HEK293 (cell line): ENCODE measurements around the gene TBX6.

ENCODE experiments used
- CTCF ChIA-PET: fragments of 350-600 bp; formaldehyde crosslinking; extraction: SDS; loops from one replicate; lab custom pipeline; 2021; ENCODE audit warnings: antibody characterized with exemption; lab: Yijun Ruan, JAX
- POLR2A ChIA-PET: fragments of 300-600 bp; formaldehyde crosslinking; extraction: SDS; loops from one replicate; lab custom pipeline; 2020; ENCODE audit warnings: antibody characterized with exemption, inconsistent platforms; lab: Yijun Ruan, JAX
- H3K27ac ChIP-seq: fragments of 200-500 bp; sonication (Bioruptor generic); 2 replicates; pipeline ENCODE4 v1.5.1; 2014; ENCODE audit warnings: low read depth, low read length, control low read depth, inconsistent platforms; ENCODE audit errors: extremely low read depth
- H3K36me3 ChIP-seq, 2 experiments: fragments of 200-500 bp in 1 of 2; sonication (Bioruptor generic) in 1 of 2; 1 replicate in 1 of 2; 2 replicates in 1 of 2; pipeline ENCODE4 v1.5.1; 2014 to 2017; ENCODE audit warnings: inconsistent platforms in 2 of 2, low read length in 2 of 2; ENCODE audit not compliant: control insufficient read depth in 2 of 2, insufficient read depth in 1 of 2
- H3K4me1 ChIP-seq: fragments of 200-500 bp; sonication (Bioruptor generic); 2 replicates; pipeline ENCODE4 v1.5.1; 2014; ENCODE audit warnings: mild to moderate bottlenecking, low read length, inconsistent platforms; ENCODE audit not compliant: control insufficient read depth, insufficient read depth
- H3K4me3 ChIP-seq: 2 replicates; pipeline ENCODE4 v1.5.1; 2011; ENCODE audit warnings: low read depth, mild to moderate bottlenecking, control low read depth, low read length, moderate library complexity
- H3K9me3 ChIP-seq: fragments of 200-500 bp; sonication (Bioruptor generic); 2 replicates; pipeline ENCODE4 v1.5.1; 2014; ENCODE audit warnings: low read depth, low read length, inconsistent platforms; ENCODE audit not compliant: control insufficient read depth, insufficient read depth
- GLI4 ChIP-seq: fragments of 450-650 bp; formaldehyde crosslinking; IDR thresholded peaks from 2 replicates; pipeline ENCODE4 v1.5.1; 2016; ENCODE audit warnings: missing biosample characterization, missing genetic modification characterization
- TCF7L2 ChIP-seq: IDR thresholded peaks from 2 replicates; pipeline ENCODE4 v1.6.1; 2011; ENCODE audit warnings: low read depth, mild to moderate bottlenecking, inconsistent platforms, low read length, moderate library complexity, borderline replicate concordance
- WT1 ChIP-seq: fragments of 450-650 bp; formaldehyde crosslinking; IDR thresholded peaks from 2 replicates; pipeline ENCODE4 v1.5.1; 2016; ENCODE audit warnings: missing biosample characterization, missing genetic modification characterization
- ZNF133 ChIP-seq: fragments of 450-650 bp; formaldehyde crosslinking; IDR thresholded peaks from 2 replicates; pipeline ENCODE4 v1.5.1; 2016; ENCODE audit warnings: missing biosample characterization, missing genetic modification characterization
- ZNF157 ChIP-seq: fragments of 450-650 bp; formaldehyde crosslinking; IDR thresholded peaks from 2 replicates; pipeline ENCODE4 v1.5.1; 2016; ENCODE audit warnings: missing biosample characterization, missing genetic modification characterization
- ZNF202 ChIP-seq: fragments of 450-650 bp; formaldehyde crosslinking; IDR thresholded peaks from 2 replicates; pipeline ENCODE4 v1.5.1; 2016; ENCODE audit warnings: missing biosample characterization, missing genetic modification characterization, borderline replicate concordance
- ZNF214 ChIP-seq: fragments of 450-650 bp; formaldehyde crosslinking; IDR thresholded peaks from 2 replicates; pipeline ENCODE4 v1.5.1; 2017; ENCODE audit warnings: missing biosample characterization, mild to moderate bottlenecking, missing genetic modification characterization, borderline replicate concordance
- ZNF292 ChIP-seq: fragments of 450-650 bp; formaldehyde crosslinking; IDR thresholded peaks from 2 replicates; pipeline ENCODE4 v1.5.1; 2016; ENCODE audit warnings: low read depth, missing biosample characterization, missing genetic modification characterization, borderline replicate concordance
- ZNF426 ChIP-seq: fragments of 450-650 bp; formaldehyde crosslinking; IDR thresholded peaks from 2 replicates; pipeline ENCODE4 v1.5.1; 2017; ENCODE audit warnings: missing biosample characterization, missing genetic modification characterization, mild to moderate bottlenecking, inconsistent platforms, moderate library complexity
- ZNF521 ChIP-seq: fragments of 450-650 bp; formaldehyde crosslinking; IDR thresholded peaks from 2 replicates; pipeline ENCODE4 v1.5.1; 2017; ENCODE audit warnings: missing biosample characterization, mild to moderate bottlenecking, missing genetic modification characterization
- ZNF530 ChIP-seq: fragments of 450-650 bp; formaldehyde crosslinking; IDR thresholded peaks from 2 replicates; pipeline ENCODE4 v1.5.1; 2016; ENCODE audit warnings: low read depth, missing biosample characterization, missing genetic modification characterization
- ZNF561 ChIP-seq: fragments of 450-650 bp; IDR thresholded peaks from 2 replicates; pipeline ENCODE4 v1.5.1; 2018; ENCODE audit warnings: missing biosample characterization, missing genetic modification characterization, borderline replicate concordance
- ZNF747 ChIP-seq: fragments of 450-650 bp; formaldehyde crosslinking; IDR thresholded peaks from 2 replicates; pipeline ENCODE4 v1.5.1; 2016; ENCODE audit warnings: missing biosample characterization, missing genetic modification characterization
- ZNF768 ChIP-seq: fragments of 450-650 bp; formaldehyde crosslinking; IDR thresholded peaks from 2 replicates; pipeline ENCODE4 v1.5.1; 2018; ENCODE audit warnings: missing biosample characterization, mild to moderate bottlenecking, missing genetic modification characterization
- ZNF776 ChIP-seq: fragments of 450-650 bp; formaldehyde crosslinking; IDR thresholded peaks from 2 replicates; pipeline ENCODE4 v1.5.0; 2017; ENCODE audit warnings: missing biosample characterization, missing genetic modification characterization, borderline replicate concordance
- ZSCAN16 ChIP-seq: fragments of 450-650 bp; formaldehyde crosslinking; IDR thresholded peaks from 2 replicates; pipeline ENCODE4 v1.5.1; 2016; ENCODE audit warnings: missing biosample characterization, missing genetic modification characterization
- TF ChIP-seq, protein P1 (sequence below): fragments of 450-650 bp; formaldehyde crosslinking; IDR thresholded peaks from 2 replicates; pipeline ENCODE4 v1.5.1; 2016; ENCODE audit warnings: missing biosample characterization, missing genetic modification characterization
- TF ChIP-seq, protein P2 (sequence below): fragments of 450-650 bp; formaldehyde crosslinking; IDR thresholded peaks from 2 replicates; pipeline ENCODE4 v1.5.1; 2016; ENCODE audit warnings: missing biosample characterization, missing genetic modification characterization
- TF ChIP-seq, protein P3 (sequence below): fragments of 450-650 bp; formaldehyde crosslinking; IDR thresholded peaks from 2 replicates; pipeline ENCODE4 v1.5.1; 2016; ENCODE audit warnings: missing biosample characterization, missing genetic modification characterization
- TF ChIP-seq, protein P4 (sequence below): fragments of 450-650 bp; IDR thresholded peaks from 2 replicates; pipeline ENCODE4 v1.5.1; 2018; ENCODE audit warnings: missing biosample characterization, missing genetic modification characterization
- TF ChIP-seq, protein P5 (sequence below): fragments of 450-650 bp; formaldehyde crosslinking; IDR thresholded peaks from 2 replicates; pipeline ENCODE4 v1.5.1; 2016; ENCODE audit warnings: missing biosample characterization, missing genetic modification characterization, borderline replicate concordance
- TF ChIP-seq, protein P6 (sequence below): fragments of 450-650 bp; formaldehyde crosslinking; IDR thresholded peaks from 2 replicates; pipeline ENCODE4 v1.5.1; 2016; ENCODE audit warnings: missing biosample characterization, missing genetic modification characterization, borderline replicate concordance
- TF ChIP-seq, protein P7 (sequence below): IDR thresholded peaks from 2 replicates; pipeline ENCODE4 v1.6.1; 2011; ENCODE audit warnings: mild to moderate bottlenecking, low read depth, low read length, borderline replicate concordance

Gene TBX6

DNA sequence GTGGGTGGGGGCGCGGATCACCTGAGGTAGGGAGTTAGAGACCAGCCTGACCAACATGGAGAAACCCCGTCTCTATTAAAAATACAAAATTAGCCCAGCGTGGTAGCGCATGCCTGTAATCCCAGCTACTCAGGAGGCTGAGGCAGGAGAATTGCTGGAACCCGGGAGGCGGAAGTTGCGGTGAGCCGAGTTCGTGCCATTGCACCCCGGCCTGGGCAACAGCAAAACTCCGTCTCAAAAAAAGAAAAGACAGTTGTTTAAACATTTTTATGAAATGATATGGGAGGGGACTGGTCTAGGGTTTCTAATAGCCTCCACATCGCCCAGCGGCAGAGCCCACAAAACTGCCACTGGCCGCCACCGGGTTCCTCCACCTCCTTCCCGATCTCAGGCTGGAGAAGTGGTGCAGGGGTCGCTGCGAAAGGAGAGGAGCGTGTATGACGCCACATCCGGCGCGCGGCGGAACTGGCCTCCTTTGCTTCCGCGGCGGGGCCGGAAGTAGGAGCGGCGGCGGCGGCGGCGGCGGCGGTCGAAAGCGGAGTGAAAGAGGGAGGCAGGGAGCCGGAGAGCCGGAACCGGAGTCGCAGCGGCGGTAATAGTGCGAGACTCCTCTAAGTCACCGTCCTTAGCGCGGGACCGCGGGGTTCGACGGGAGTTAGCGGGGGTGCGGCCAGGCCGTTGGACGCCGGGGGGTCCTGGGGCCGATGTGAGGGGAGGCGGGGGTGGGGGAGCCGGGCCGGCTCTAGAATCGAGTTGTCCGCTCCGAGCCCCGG lies 16.0 kb downstream of the TBX6 start, which contains the start of gene PPP4C:
TSS of gene PPP4C (plus strand) at position 492 of the 773 bp plus-strand sequence. CDS start 384 bp downstream, outside the sequence.
- CTCF ChIA-PET: interaction anchor here (0.6 to 1.9 kb wide), 4 partner anchors 16 to 577 kb away, joined by 3 to 12 read pairs (median 5); partner anchors contain the start of gene TBX6
- H3K4me1 ChIP-seq: peaks cover 4% of the 10 kb centered on the region; the same call in 1 of the 2 replicates
- H3K4me3 ChIP-seq: peak within 1 kb of the TSS; percentile 78
- POLR2A ChIA-PET: interaction anchor here (0.8 to 6.9 kb wide), 5 partner anchors 10 to 269 kb away, joined by 3 to 70 read pairs (median 7); partner anchors contain the start of genes ALDOA, MAZ and TBX6
- peak within 1 kb of the TSS; percentile 70 for H3K27ac ChIP-seq
- H3K9me3 ChIP-seq: no peaks in the 10 kb centered on the region
- peaks cover 44 to 57% of the 10 kb centered on the region in 2 experiments; a peak in 2 of 3 replicates for H3K36me3 ChIP-seq
- TF ChIP-seq TCF7L2 (no peak), ZSCAN16 (tag by site-specific recombination) (no peak), ZNF747 (tag by site-specific recombination) (no peak), ZNF776 (tag by site-specific recombination) (no peak), ZNF768 (no peak), ZNF157 (tag by site-specific recombination) (no peak), ZNF521 (no peak), ZNF133 (no peak), ZNF426 (tag by site-specific recombination) (no peak), WT1 (0 out of 2 replicates have a peak, but pooled peaks have one; percentile 8), ZNF530 (no peak), ZNF561 (tag by site-specific recombination) (peak; percentile 65; the same call in 1 of the 2 replicates), ZNF214 (tag by site-specific recombination) (no peak), ZNF292 (tag by site-specific recombination) (no peak), GLI4 (tag by site-specific recombination) (no peak), ZNF202 (no peak)
- TF ChIP-seq, protein P1, sequence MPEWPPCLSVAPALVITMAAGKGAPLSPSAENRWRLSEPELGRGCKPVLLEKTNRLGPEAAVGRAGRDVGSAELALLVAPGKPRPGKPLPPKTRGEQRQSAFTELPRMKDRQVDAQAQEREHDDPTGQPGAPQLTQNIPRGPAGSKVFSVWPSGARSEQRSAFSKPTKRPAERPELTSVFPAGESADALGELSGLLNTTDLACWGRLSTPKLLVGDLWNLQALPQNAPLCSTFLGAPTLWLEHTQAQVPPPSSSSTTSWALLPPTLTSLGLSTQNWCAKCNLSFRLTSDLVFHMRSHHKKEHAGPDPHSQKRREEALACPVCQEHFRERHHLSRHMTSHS (tag by site-specific recombination): no peak
- TF ChIP-seq, protein P2, sequence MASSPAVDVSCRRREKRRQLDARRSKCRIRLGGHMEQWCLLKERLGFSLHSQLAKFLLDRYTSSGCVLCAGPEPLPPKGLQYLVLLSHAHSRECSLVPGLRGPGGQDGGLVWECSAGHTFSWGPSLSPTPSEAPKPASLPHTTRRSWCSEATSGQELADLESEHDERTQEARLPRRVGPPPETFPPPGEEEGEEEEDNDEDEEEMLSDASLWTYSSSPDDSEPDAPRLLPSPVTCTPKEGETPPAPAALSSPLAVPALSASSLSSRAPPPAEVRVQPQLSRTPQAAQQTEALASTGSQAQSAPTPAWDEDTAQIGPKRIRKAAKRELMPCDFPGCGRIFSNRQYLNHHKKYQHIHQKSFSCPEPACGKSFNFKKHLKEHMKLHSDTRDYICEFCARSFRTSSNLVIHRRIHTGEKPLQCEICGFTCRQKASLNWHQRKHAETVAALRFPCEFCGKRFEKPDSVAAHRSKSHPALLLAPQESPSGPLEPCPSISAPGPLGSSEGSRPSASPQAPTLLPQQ: 0 out of 2 replicates have a peak, but pooled peaks have one; percentile 11
- TF ChIP-seq, protein P3, sequence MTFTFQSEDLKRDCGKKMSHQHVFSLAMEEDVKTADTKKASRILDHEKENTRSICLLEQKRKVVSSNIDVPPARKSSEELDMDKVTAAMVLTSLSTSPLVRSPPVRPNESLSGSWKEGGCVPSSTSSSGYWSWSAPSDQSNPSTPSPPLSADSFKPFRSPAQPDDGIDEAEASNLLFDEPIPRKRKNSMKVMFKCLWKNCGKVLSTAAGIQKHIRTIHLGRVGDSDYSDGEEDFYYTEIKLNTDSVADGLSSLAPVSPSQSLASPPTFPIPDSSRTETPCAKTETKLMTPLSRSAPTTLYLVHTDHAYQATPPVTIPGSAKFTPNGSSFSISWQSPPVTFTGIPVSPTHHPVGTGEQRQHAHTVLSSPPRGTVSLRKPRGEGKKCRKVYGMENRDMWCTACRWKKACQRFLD (tag by site-specific recombination): no peak
- TF ChIP-seq, protein P4, sequence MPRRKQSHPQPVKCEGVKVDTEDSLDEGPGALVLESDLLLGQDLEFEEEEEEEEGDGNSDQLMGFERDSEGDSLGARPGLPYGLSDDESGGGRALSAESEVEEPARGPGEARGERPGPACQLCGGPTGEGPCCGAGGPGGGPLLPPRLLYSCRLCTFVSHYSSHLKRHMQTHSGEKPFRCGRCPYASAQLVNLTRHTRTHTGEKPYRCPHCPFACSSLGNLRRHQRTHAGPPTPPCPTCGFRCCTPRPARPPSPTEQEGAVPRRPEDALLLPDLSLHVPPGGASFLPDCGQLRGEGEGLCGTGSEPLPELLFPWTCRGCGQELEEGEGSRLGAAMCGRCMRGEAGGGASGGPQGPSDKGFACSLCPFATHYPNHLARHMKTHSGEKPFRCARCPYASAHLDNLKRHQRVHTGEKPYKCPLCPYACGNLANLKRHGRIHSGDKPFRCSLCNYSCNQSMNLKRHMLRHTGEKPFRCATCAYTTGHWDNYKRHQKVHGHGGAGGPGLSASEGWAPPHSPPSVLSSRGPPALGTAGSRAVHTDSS (tag by site-specific recombination): no peak
- TF ChIP-seq, protein P5, sequence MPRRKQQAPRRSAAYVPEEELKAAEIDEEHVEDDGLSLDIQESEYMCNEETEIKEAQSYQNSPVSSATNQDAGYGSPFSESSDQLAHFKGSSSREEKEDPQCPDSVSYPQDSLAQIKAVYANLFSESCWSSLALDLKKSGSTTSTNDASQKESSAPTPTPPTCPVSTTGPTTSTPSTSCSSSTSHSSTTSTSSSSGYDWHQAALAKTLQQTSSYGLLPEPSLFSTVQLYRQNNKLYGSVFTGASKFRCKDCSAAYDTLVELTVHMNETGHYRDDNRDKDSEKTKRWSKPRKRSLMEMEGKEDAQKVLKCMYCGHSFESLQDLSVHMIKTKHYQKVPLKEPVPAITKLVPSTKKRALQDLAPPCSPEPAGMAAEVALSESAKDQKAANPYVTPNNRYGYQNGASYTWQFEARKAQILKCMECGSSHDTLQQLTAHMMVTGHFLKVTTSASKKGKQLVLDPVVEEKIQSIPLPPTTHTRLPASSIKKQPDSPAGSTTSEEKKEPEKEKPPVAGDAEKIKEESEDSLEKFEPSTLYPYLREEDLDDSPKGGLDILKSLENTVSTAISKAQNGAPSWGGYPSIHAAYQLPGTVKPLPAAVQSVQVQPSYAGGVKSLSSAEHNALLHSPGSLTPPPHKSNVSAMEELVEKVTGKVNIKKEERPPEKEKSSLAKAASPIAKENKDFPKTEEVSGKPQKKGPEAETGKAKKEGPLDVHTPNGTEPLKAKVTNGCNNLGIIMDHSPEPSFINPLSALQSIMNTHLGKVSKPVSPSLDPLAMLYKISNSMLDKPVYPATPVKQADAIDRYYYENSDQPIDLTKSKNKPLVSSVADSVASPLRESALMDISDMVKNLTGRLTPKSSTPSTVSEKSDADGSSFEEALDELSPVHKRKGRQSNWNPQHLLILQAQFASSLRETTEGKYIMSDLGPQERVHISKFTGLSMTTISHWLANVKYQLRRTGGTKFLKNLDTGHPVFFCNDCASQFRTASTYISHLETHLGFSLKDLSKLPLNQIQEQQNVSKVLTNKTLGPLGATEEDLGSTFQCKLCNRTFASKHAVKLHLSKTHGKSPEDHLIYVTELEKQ (tag by site-specific recombination): no peak
- TF ChIP-seq, protein P6, sequence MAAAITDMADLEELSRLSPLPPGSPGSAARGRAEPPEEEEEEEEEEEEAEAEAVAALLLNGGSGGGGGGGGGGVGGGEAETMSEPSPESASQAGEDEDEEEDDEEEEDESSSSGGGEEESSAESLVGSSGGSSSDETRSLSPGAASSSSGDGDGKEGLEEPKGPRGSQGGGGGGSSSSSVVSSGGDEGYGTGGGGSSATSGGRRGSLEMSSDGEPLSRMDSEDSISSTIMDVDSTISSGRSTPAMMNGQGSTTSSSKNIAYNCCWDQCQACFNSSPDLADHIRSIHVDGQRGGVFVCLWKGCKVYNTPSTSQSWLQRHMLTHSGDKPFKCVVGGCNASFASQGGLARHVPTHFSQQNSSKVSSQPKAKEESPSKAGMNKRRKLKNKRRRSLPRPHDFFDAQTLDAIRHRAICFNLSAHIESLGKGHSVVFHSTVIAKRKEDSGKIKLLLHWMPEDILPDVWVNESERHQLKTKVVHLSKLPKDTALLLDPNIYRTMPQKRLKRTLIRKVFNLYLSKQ (tag by site-specific recombination): no peak
- TF ChIP-seq, protein P7, sequence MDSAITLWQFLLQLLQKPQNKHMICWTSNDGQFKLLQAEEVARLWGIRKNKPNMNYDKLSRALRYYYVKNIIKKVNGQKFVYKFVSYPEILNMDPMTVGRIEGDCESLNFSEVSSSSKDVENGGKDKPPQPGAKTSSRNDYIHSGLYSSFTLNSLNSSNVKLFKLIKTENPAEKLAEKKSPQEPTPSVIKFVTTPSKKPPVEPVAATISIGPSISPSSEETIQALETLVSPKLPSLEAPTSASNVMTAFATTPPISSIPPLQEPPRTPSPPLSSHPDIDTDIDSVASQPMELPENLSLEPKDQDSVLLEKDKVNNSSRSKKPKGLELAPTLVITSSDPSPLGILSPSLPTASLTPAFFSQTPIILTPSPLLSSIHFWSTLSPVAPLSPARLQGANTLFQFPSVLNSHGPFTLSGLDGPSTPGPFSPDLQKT: no peak; the same call in 1 of the 2 replicates
